Panc1 (cell line): ENCODE measurements around the gene ADK. TPM values are rescaled to one million over a fixed set of nuclear protein-coding genes. Genes with fewer than 3 reads are reported as not detected.

ENCODE experiments used
- ATAC-seq: fragments of 200-7000 bp; cut with Tn5 transposase; 2 replicates; pipeline ENCODE4 v1.9.1; 2020; ENCODE audit warnings: mild to moderate bottlenecking, moderate library complexity
- BruUV-seq: library from RNA; stranded (reverse); fragments of 400-500 nt; replicated peaks from 2 replicates; lab custom pipeline; 2021; lab: Mats Ljungman, UMichigan
- CTCF ChIA-PET: fragments of 300-600 bp; sonication (Branson Sonifier 250); formaldehyde crosslinking; loops from one replicate; lab custom pipeline; 2022; ENCODE audit warnings: antibody characterized with exemption; lab: Charles Lee
- POLR2A ChIA-PET: fragments of 300-600 bp; sonication (Branson Sonifier 250); formaldehyde crosslinking; loops from one replicate; lab custom pipeline; 2022; ENCODE audit warnings: antibody characterized with exemption; lab: Charles Lee
- DNase-seq: peaks from one replicate; pipeline ENCODE4 v3.0.0-alpha.2; 2010; ENCODE audit warnings: low read depth, low spot score
- H3K27ac ChIP-seq: 2 replicates; pipeline ENCODE4 v1.5.1; 2011; ENCODE audit warnings: mild to moderate bottlenecking, low read length, inconsistent platforms
- H3K27me3 ChIP-seq: fragments of 200-500 bp; sonication (Bioruptor generic); 2 replicates; pipeline ENCODE4 v1.6.0; 2014; ENCODE audit warnings: low read length, inconsistent platforms; ENCODE audit not compliant: control insufficient read depth, insufficient read depth
- H3K36me3 ChIP-seq: fragments of 200-500 bp; sonication (Bioruptor generic); 2 replicates; pipeline ENCODE4 v1.5.1; 2014; ENCODE audit warnings: inconsistent platforms, mild to moderate bottlenecking, low read length, moderate library complexity; ENCODE audit not compliant: control insufficient read depth, insufficient read depth
- H3K4me1 ChIP-seq: 2 replicates; pipeline ENCODE4 v1.5.1; 2011; ENCODE audit warnings: inconsistent platforms, mild to moderate bottlenecking, low read length, moderate library complexity; ENCODE audit not compliant: control insufficient read depth, insufficient read depth
- H3K4me3 ChIP-seq, 2 experiments: 2 replicates each; pipeline ENCODE4 v1.5.1; 2011 to 2012; ENCODE audit warnings: low read depth in 2 of 2, low read length in 2 of 2, mild to moderate bottlenecking in 2 of 2, inconsistent platforms in 1 of 2, moderate library complexity in 1 of 2
- H3K9me3 ChIP-seq: fragments of 200-500 bp; sonication (Bioruptor generic); 2 replicates; pipeline ENCODE4 v1.5.1; 2014; ENCODE audit warnings: low read depth, mild to moderate bottlenecking, inconsistent platforms, low read length, moderate library complexity; ENCODE audit not compliant: control insufficient read depth, insufficient read depth
- CTCF ChIP-seq: fragments of 450-650 bp; IDR thresholded peaks from 2 replicates; pipeline ENCODE4 v1.5.1; 2017; ENCODE audit warnings: mild to moderate bottlenecking
- POLR2AphosphoS5 ChIP-seq: IDR thresholded peaks from 2 replicates; pipeline ENCODE4 v1.6.1; 2012; ENCODE audit warnings: mild to moderate bottlenecking, low read depth, low read length, moderate library complexity
- REST ChIP-seq, 2 experiments: IDR thresholded peaks; 2 replicates each; pipeline ENCODE4 v1.6.1; 2011 to 2012; ENCODE audit warnings: low read depth in 2 of 2, control low read depth in 1 of 2, low read length in 1 of 2, mild to moderate bottlenecking in 1 of 2, moderate library complexity in 1 of 2; ENCODE audit not compliant: insufficient read depth in 1 of 2
- SIN3A ChIP-seq: IDR thresholded peaks from 2 replicates; pipeline ENCODE4 v1.6.1; 2012; ENCODE audit warnings: low read depth, mild to moderate bottlenecking, low read length, moderate library complexity, borderline replicate concordance; ENCODE audit not compliant: insufficient read depth
- TCF7L2 ChIP-seq: IDR thresholded peaks from 2 replicates; pipeline ENCODE4 v1.6.1; 2011; ENCODE audit warnings: mild to moderate bottlenecking, low read depth, low read length, inconsistent platforms
- in situ Hi-C: cut with HindIII; loops from 2 replicates; pipeline ENCODE4 v1.10.0; 2016; ENCODE audit warnings: low sequenced_read_pairs, low pct_unique_long_range_greater_than_20kb
- intact Hi-C: fragments of 100-400 bp; cut with micrococcal nuclease; formaldehyde crosslinking; loops from one replicate; pipeline ENCODE4 v1.10.0; 2022; ENCODE audit not compliant: unreplicated experiment
- total RNA-seq: library from RNA; stranded (reverse); gene quantifications from one replicate; pipeline ENCODE4 v1.2.1, GENCODE V29; 2021; ENCODE audit not compliant: unreplicated experiment

Gene ADK
- total RNA-seq, 1 experiment from 2014 or later, result 64.5 TPM

- Histone ChIP-seq H3K36me3 (no peaks in the 10 kb centered on the region), H3K27ac (no peak overlapping the region), H3K9me3 (no peaks in the 10 kb centered on the region), H3K4me3 (no peak overlapping the region), H3K4me1 (no peaks in the 10 kb centered on the region), H3K27me3 (no peaks in the 10 kb centered on the region)
- no peak for TF ChIP-seq TCF7L2
- no peak for TF ChIP-seq REST (IDR thresholded peaks at IDR 0.05; ENCODE audit: insufficient read depth in 1 of 2, low read depth in 2 of 2, low read length in 1 of 2)
- no peak for TF ChIP-seq POLR2AphosphoS5
- TF ChIP-seq SIN3A, result no peak
- TF ChIP-seq CTCF, result no peak
- ATAC-seq (no peak), DNase-seq (no peak)
- in situ Hi-C loops, result no loop called here
- CTCF ChIA-PET, result no interaction called here
- no TSS peak for BruUV-seq
- POLR2A ChIA-PET, result no interaction called here
- intact Hi-C loops, result no loop called here
Observed at GRCh38 chr10:74662635-74663034, 511.6 kb downstream of the ADK start.

- Histone ChIP-seq H3K4me1 (no peaks in the 10 kb centered on the region), H3K9me3 (no peaks in the 10 kb centered on the region; the same call in 1 of the 2 replicates), H3K27me3 (no peaks in the 10 kb centered on the region), H3K27ac (no peak overlapping the region), H3K36me3 (no peaks in the 10 kb centered on the region), H3K4me3 (no peak overlapping the region)
- ChIA-PET CTCF (no interaction called here), POLR2A (no interaction called here)
- ATAC-seq (no peak), DNase-seq (no peak)
- in situ Hi-C loops (no loop called here), intact Hi-C loops (no loop called here)
- BruUV-seq, result no TSS peak
- no peak for TF ChIP-seq CTCF
- no peak for TF ChIP-seq REST (IDR thresholded peaks at IDR 0.05; ENCODE audit: insufficient read depth in 1 of 2, low read depth in 2 of 2, low read length in 1 of 2)
- no peak for TF ChIP-seq SIN3A
Observed at GRCh38 chr10:74669210-74669609, 518.2 kb downstream of the ADK start.
